HG02938 (cell line): ENCODE data around the gene SLC9A3.
"Not testable (repeated sequence)": the region's sequence is repeated elsewhere in the genome, so short reads cannot be mapped to it uniquely, and the experiment has no call there.

Experiments used
- ATAC-seq: cut with Tn5 transposase; IDR thresholded peaks from one replicate; pipeline ENCODE4 v1.9.1; 2021; ENCODE audit warnings: mild to moderate bottlenecking, moderate library complexity; ENCODE audit not compliant: unreplicated experiment

SLC9A3 gene

GRCh38 chr5:478369-478981 lies 45.8 kb downstream of the SLC9A3 start:
- no peak for ATAC-seq

DNA sequence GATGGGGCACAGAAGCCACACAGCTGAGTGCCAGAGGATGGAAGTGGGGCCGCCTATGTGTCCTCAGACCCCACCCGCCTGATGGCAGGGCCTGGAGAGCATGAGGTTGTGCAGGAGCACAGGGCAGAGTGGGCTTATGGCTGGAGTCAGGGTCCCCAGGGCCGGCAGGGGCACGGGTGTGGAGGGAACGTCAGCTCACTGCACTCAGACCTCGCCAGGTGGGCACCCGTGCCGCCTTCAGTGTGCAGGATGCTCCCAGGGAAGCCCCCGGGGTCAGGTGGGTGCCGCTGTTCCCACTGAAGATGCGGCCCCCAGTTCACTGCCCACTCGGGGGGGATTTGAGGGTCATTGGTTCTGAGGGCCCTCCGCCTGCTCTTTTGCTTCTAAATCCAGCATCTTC lies 46.4 kb downstream of the SLC9A3 start:
- no peak for ATAC-seq

GRCh38 chr5:477247-477646 lies 47.0 kb downstream of the SLC9A3 start:
- no peak for ATAC-seq

DNA sequence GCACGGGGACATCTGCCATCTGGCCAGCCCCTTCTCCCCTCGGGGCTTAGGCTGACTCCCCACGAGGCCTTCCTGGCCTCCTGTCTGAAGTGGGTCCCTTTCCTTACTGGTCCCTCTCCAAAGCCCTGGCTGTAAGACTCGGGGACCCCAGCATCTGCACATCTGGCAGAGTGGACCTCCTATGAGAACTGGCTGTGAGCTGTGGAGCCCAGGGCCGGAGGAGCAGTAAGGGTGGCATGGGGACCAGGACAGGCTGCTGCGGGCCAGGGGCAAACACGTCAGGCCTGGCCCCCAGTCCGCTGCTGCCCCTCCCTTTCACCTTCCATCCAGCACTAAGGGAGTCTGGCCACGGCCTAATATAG lies 47.5 kb downstream of the SLC9A3 start:
- ATAC-seq = no peak

GRCh38 chr5:476102-476813 lies 48.0 kb downstream of the SLC9A3 start:
- no peak for ATAC-seq

- no peak for ATAC-seq
Measured at GRCh38 chr5:475704-476101, 48.5 kb downstream of the SLC9A3 start.

DNA sequence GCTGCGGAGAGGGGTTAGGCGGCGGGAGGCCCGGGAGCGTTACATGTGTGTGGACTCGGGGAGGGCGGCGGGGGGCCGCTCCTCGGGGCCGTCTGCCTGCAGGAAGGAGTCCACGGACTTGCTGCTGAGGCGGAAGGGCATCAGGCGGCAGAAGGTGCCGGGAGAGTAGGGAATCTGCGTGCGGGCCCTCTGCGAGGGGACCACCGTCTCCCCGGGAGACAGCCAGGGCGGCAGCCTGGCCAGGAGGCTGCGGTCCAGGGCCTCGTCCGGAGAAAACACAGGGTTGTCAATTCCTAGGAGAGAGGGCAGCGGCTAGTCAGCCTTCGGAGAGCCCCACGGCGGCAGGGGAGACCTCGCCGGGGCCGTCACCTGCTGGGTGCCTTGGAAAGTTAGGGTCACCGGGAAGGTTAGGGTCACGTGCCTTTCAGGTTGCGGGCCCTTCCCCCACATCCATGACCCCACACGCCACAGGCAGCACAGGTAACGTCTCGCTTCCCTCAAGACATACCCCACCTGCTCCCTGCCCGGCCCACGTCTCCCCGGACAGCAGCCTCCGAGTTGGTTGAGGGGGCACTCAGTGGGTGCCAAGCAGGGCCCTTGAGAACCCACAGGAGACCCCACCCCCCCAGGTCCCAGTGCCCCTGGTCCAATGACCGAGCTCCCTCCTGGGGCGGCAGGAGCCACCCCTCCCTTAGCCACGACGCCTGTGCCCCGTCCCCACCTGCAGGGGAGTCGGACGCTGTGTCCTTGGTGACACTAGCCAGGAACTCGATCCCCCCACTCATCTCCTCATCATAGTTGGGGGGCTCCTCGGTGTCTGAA lies 49.2 kb downstream of the SLC9A3 start:
- ATAC-seq = no peak

- ATAC-seq = not testable (repeated sequence)
Measured at GRCh38 chr5:474232-474839, 49.9 kb downstream of the SLC9A3 start.

DNA sequence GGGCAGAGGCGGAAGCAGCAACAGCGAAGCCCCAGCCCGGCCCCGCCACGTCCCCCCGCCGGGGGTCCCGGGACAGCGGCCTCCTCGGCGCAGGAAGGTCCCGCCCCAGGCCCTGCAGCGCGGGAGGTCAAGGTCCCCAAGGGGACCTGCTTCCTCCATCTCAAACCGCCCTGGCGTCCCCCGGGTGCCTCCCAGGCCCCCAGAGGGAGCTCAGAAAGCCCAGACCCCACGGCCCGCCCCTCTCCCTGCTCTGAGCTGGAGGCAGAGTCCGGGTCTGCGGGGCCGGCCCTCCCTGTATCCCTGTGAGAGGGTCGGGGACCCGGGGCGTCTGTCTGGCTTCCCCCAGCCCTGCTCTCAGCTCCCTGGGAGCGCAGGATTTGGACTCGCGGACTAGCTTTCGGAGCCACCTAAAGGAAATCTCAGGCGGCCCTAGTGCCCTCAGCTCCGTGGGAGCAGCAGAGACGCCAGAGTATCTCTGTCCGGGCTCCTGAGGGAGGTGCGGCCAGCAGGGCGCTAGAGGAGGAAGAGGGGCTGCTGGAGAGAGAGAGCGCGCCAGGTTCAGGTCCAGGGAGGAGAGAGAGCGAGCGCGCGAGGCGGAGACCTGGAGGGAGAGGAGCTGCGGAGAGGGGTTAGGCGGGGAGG lies 50.6 kb downstream of the SLC9A3 start:
- peak; percentile 29 for ATAC-seq

GRCh38 chr5:472656-473550 lies 51.3 kb downstream of the SLC9A3 start:
- ATAC-seq = peak; percentile 55

DNA sequence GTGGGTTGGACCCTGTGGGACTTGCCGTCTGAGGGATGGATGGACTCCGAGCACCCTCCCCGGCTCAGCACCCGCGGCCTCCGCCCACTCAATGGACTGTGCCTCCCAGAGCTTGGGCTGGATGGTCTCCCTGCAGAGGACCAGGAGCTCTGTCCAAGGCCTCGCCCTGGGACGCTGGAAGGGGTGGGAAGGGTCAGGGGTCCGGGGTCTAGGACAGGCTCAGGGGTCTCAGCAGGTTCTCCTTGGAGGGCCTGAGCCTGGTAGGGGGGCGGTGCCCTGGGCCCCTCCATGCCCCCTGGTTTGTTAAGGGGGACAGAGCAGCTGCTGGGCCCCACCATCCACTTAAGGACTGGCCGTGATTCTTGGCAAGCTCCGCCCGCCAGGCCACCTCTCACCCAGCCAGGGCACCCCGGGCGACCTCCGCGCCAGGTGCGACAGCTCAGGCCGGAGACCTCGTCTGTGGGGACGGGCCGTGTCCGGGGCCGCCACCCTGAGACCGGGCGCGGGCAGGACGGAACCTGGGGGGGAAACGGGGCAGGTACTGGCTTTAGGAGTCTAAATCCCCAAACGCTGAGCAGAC lies 52.1 kb downstream of the SLC9A3 start:
- ATAC-seq = peak; percentile 4

GRCh38 chr5:471750-472058 lies 52.5 kb downstream of the SLC9A3 start:
- ATAC-seq = no peak

GRCh38 chr5:470961-471749 lies 53.1 kb downstream of the SLC9A3 start:
- ATAC-seq = no peak

DNA sequence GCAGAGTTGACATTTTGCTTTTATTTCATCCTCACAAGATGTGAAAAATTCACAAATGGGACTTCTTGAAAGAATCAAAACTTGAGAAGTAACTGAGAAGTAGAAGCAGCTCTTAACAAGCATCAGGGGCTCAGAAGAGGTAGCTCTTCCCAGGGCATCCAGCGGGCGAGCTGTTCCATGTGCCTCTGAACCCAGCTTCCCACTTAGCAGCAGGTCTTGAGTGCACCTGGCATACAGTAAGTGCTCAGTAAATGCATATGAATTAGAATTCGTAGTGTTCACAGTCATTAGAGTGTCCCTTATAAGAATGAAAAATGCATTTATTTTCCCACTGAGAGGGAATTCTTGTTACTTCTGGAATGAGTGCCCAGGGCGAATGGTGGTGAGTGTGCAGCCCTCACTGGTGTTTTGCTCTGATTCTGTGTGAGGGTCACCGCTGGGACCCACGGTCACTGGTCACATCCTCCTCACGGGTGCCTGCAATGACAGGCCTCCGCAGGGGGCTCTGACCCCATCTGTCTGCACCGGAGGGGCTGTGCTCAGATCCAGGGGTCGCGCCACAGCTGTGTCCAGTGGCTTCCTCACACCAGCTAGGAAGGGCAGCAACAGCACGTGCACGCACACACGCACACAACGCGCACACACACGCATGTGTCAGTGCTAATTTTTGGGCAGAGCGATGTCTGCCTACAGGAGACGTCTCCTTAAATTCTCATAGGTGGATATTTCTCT lies 54.3 kb downstream of the SLC9A3 start:
- no peak for ATAC-seq

DNA sequence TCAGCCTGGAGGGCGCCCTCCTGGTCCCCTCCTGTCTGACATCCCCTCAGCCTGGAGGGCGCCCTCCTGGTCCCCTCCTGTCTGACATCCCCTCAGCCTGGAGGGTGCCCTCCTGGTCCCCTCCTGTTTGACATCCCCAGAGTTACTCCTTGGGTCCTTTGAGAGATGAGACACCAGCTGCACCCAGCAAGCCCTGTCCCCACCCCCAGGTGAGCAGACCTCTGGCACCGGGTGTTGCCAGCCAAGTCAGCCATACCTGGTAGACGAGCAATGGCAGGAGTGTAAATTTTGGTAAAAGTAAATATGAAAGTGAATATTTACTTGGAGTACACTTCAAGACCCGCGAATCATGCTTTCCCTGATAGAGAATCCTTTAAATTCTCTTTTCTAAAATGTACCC lies 55.8 kb downstream of the SLC9A3 start:
- ATAC-seq = no peak

GRCh38 chr5:466661-467310 lies 57.5 kb downstream of the SLC9A3 start:
- ATAC-seq = no peak

DNA sequence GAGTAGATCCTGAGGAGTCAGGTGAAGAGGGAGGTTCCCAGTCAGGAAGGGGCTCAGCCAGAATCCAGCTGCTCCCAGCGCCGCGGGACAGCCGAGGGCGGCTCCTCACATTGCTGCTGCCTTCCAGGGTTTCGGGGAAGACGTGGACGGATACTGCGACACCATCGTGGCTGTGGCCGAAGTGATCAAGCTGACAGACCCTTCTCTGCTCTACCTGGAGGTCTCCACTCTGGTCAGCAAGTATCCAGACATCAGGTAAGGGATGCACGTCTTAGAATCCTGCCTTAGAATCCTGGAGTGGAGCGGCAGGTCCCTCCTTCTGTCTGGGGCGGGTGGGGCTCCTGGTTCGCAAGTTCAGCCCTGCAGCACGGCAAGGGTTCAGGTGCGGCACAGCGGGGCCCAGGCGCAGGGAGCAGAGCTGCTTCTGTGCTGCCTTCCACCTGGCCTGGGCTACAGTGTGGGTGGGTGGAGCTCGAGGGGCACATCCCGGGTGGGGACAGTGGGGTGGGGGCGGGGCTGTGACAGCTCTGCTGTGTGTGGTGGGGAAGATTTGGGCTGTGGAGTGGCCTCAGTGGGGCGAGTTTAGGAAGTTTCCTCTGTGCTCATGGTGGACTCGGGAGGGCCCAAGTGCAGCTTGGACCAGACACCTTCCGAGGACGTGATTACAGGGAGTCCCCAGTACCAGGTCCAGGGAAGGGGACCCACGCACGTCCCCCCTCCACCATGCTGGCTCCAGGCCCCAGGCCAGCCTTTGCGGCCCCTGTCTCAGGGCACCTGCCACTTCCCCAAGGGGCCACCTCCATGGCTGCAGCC lies 58.5 kb downstream of the SLC9A3 start:
- no peak for ATAC-seq
